AG04450 (cell line): ENCODE results near the gene SLC37A1. TPM values are rescaled to one million over a fixed set of nuclear protein-coding genes. Genes with fewer than 3 reads are reported as not detected.

Source experiments
- CTCF ChIA-PET: fragments of 300-600, 350-600 bp; formaldehyde crosslinking; extraction: SDS; loops from one replicate; lab custom pipeline; 2022; ENCODE audit warnings: antibody characterized with exemption, inconsistent platforms; lab: Charles Lee
- POLR2A ChIA-PET: fragments of 350-600 bp; formaldehyde crosslinking; extraction: SDS; loops from one replicate; lab custom pipeline; 2021; ENCODE audit warnings: antibody characterized with exemption, inconsistent platforms; lab: Yijun Ruan, JAX
- DNase-seq: peaks from one replicate; pipeline ENCODE4 v3.0.0-alpha.2; 2011; ENCODE audit warnings: low read depth, low spot score
- H3K27ac ChIP-seq: one replicate; pipeline ENCODE4 v1.5.1; 2012; ENCODE audit warnings: low read depth, low read length, control low read depth
- H3K27me3 ChIP-seq: one replicate; pipeline ENCODE4 v1.6.0; 2012; ENCODE audit warnings: low read length; ENCODE audit not compliant: control insufficient read depth, insufficient read depth
- H3K4me3 ChIP-seq: 2 replicates; pipeline ENCODE4 v1.5.1; 2011; ENCODE audit warnings: mild to moderate bottlenecking, low read depth, low read length, control low read depth
- H3K9me3 ChIP-seq: 2 replicates; pipeline ENCODE4 v1.5.1; 2012; ENCODE audit warnings: low read length; ENCODE audit not compliant: control insufficient read depth, insufficient read depth
- CTCF ChIP-seq: IDR thresholded peaks from 2 replicates; pipeline ENCODE4 v1.5.1; 2011; ENCODE audit warnings: low read depth, low read length, control low read depth, inconsistent platforms
- polyA plus RNA-seq: library from polyadenylated mRNA; depleted of rRNA; stranded (reverse); fragments of >200 nt; gene quantifications from 2 replicates; pipeline ENCODE4 v1.2.3, GENCODE V29; 2011

SLC37A1 gene
- polyA plus RNA-seq, 1 experiment: 0.05 TPM

GRCh38 chr21:42552407-42553336, 39.0 kb downstream of the SLC37A1 start:
- H3K9me3 ChIP-seq: no peaks in the 10 kb centered on the region
- DNase-seq: no peak
- POLR2A ChIA-PET: no interaction called here
- CTCF ChIA-PET: no interaction called here
- no peaks in the 10 kb centered on the region for H3K27me3 ChIP-seq
- H3K27ac ChIP-seq: no peak overlapping the region
- TF ChIP-seq CTCF: no peak
- no peak overlapping the region for H3K4me3 ChIP-seq

- no peak for TF ChIP-seq CTCF
- Histone ChIP-seq H3K27ac (no peak overlapping the region), H3K27me3 (no peaks in the 10 kb centered on the region), H3K9me3 (no peaks in the 10 kb centered on the region), H3K4me3 (no peak overlapping the region)
- DNase-seq: no peak
- ChIA-PET POLR2A (no interaction called here), CTCF (no interaction called here)
Observed at GRCh38 chr21:42553435-42553834, 39.8 kb downstream of the SLC37A1 start.

- no peak overlapping the region for H3K4me3 ChIP-seq
- no peak for DNase-seq
- ChIA-PET CTCF (no interaction called here), POLR2A (no interaction called here)
- TF ChIP-seq CTCF: no peak
- no peak overlapping the region for H3K27ac ChIP-seq
- no peaks in the 10 kb centered on the region for H3K27me3 ChIP-seq
- H3K9me3 ChIP-seq: no peaks in the 10 kb centered on the region
Observed at GRCh38 chr21:42554251-42554961, 40.8 kb downstream of the SLC37A1 start.

- TF ChIP-seq CTCF: no peak
- CTCF ChIA-PET: no interaction called here
- Histone ChIP-seq H3K27me3 (no peaks in the 10 kb centered on the region), H3K4me3 (no peak overlapping the region), H3K27ac (no peak overlapping the region), H3K9me3 (no peaks in the 10 kb centered on the region)
- POLR2A ChIA-PET: no interaction called here
- DNase-seq: no peak
Observed at GRCh38 chr21:42555756-42556438, 42.2 kb downstream of the SLC37A1 start.
